GM23338 (cell line): ENCODE measurements around the gene PRDM8. TPM values are rescaled to one million over a fixed set of nuclear protein-coding genes. Genes with fewer than 3 reads are reported as not detected.

Source experiments
- ATAC-seq: fragments of 200-7000 bp; cut with Tn5 transposase; 3 replicates; pipeline ENCODE4 v1.9.1; 2020
- DNase-seq: peaks from one replicate; pipeline ENCODE4 v3.0.0-alpha.2; 2015; ENCODE audit warnings: low spot score
- H2AFZ ChIP-seq: fragments of 200-600 bp; sonication (generic); 2 replicates; pipeline ENCODE4 v1.8.0; 2016; ENCODE audit warnings: antibody characterized with exemption, mild to moderate bottlenecking, moderate library complexity
- H3F3A ChIP-seq: fragments of 200-600 bp; sonication (generic); replicated peaks from 2 replicates; pipeline ENCODE4 v1.8.0; 2017; ENCODE audit warnings: antibody characterized with exemption, mixed run types, low read depth
- H3K27ac ChIP-seq: fragments of 200-600 bp; sonication (generic); 2 replicates; pipeline ENCODE4 v1.6.1; 2016; ENCODE audit warnings: low read depth
- H3K27me3 ChIP-seq: fragments of 200-600 bp; sonication (generic); 2 replicates; pipeline ENCODE4 v1.8.0; 2016; ENCODE audit warnings: mild to moderate bottlenecking, mixed run types, moderate library complexity; ENCODE audit not compliant: insufficient read depth
- H3K36me3 ChIP-seq: fragments of 200-600 bp; sonication (generic); 2 replicates; pipeline ENCODE4 v1.8.0; 2016; ENCODE audit warnings: mild to moderate bottlenecking; ENCODE audit not compliant: insufficient read depth
- H3K4me1 ChIP-seq: fragments of 200-600 bp; sonication (generic); 2 replicates; pipeline ENCODE4 v1.8.0; 2016; ENCODE audit warnings: mild to moderate bottlenecking, moderate library complexity; ENCODE audit not compliant: insufficient read depth
- H3K4me2 ChIP-seq: fragments of 200-600 bp; sonication (generic); 2 replicates; pipeline ENCODE4 v1.7.1; 2017; ENCODE audit warnings: mixed run types
- H3K4me3 ChIP-seq: fragments of 200-600 bp; sonication (generic); 2 replicates; pipeline ENCODE4 v1.6.1; 2016; ENCODE audit warnings: mixed run types
- H3K79me2 ChIP-seq: fragments of 200-600 bp; sonication (generic); replicated peaks from 2 replicates; pipeline ENCODE4 v1.8.0; 2017; ENCODE audit warnings: mild to moderate bottlenecking; ENCODE audit not compliant: insufficient read depth
- H3K9me2 ChIP-seq: fragments of 200-600 bp; sonication (generic); 2 replicates; pipeline ENCODE4 v1.8.0; 2017; ENCODE audit not compliant: insufficient read depth
- H4K20me1 ChIP-seq: fragments of 200-600 bp; sonication (generic); replicated peaks from 2 replicates; pipeline ENCODE4 v1.8.0; 2017; ENCODE audit warnings: mild to moderate bottlenecking; ENCODE audit not compliant: insufficient read depth
- H3K27ac Mint-ChIP-seq: 2 replicates; pipeline ENCODE4 v1.8.0; 2020; ENCODE audit warnings: inconsistent platforms, mild to moderate bottlenecking, moderate library complexity, mixed read lengths
- H3K27me3 Mint-ChIP-seq: 3 replicates; pipeline ENCODE4 v1.8.0; 2022; ENCODE audit warnings: low read depth, mild to moderate bottlenecking, moderate library complexity, mixed read lengths, inconsistent platforms; ENCODE audit not compliant: insufficient read depth, poor library complexity
- H3K36me3 Mint-ChIP-seq: 3 replicates; pipeline ENCODE4 v1.8.0; 2021; ENCODE audit warnings: low read depth, mild to moderate bottlenecking, inconsistent platforms, moderate library complexity, mixed read lengths
- H3K4me1 Mint-ChIP-seq: 3 replicates; pipeline ENCODE4 v1.8.0; 2020; ENCODE audit warnings: mild to moderate bottlenecking, inconsistent platforms, mixed read lengths
- H3K4me3 Mint-ChIP-seq: 3 replicates; pipeline ENCODE4 v1.8.0; 2021; ENCODE audit warnings: moderate library complexity, mild to moderate bottlenecking, inconsistent platforms, mixed read lengths
- H3K9me3 Mint-ChIP-seq: 3 replicates; pipeline ENCODE4 v1.8.0; 2020; ENCODE audit warnings: moderate library complexity, mild to moderate bottlenecking, inconsistent platforms, mixed read lengths
- CREB1 ChIP-seq: fragments of 250-450 bp; sonication (Bioruptor Pico); IDR thresholded peaks from 2 replicates; pipeline ENCODE4 v1.5.0; 2020; ENCODE audit warnings: low read depth, mild to moderate bottlenecking, moderate library complexity
- EZH2 ChIP-seq: fragments of 200-600 bp; sonication (generic); IDR thresholded peaks from one replicate; pipeline ENCODE4 v1.8.0; 2017; ENCODE audit warnings: antibody characterized with exemption, mild to moderate bottlenecking, low read depth; ENCODE audit not compliant: unreplicated experiment
- JUNB ChIP-seq: IDR thresholded peaks from one replicate; pipeline ENCODE4 v1.6.1; 2016; ENCODE audit warnings: antibody characterized with exemption; ENCODE audit not compliant: unreplicated experiment
- NANOG ChIP-seq: IDR thresholded peaks from 2 replicates; pipeline ENCODE4 v1.6.1; 2016; ENCODE audit warnings: antibody characterized with exemption, borderline replicate concordance
- POLR2AphosphoS5 ChIP-seq: IDR thresholded peaks from 2 replicates; pipeline ENCODE4 v1.6.1; 2016; ENCODE audit warnings: antibody characterized with exemption, low read depth
- STAT1 ChIP-seq: IDR thresholded peaks from one replicate; pipeline ENCODE4 v1.6.1; 2016; ENCODE audit warnings: antibody characterized with exemption; ENCODE audit not compliant: unreplicated experiment
- ZNF114 ChIP-seq: fragments of 250-450 bp; sonication (Bioruptor Pico); IDR thresholded peaks from 2 replicates; pipeline ENCODE4 v1.5.0; 2020; ENCODE audit warnings: mild to moderate bottlenecking, moderate library complexity
- polyA plus RNA-seq: library from polyadenylated mRNA; unstranded; fragments of >200 nt; fragmentation: Nextera tagmentation; extraction: Ambion mirVana; gene quantifications from 2 replicates; pipeline ENCODE4 v1.2.1, GENCODE V29; 2016
- total RNA-seq: library from RNA; depleted of rRNA; stranded (reverse); fragments of >200 nt; shearing (Covaris generic); gene quantifications from 2 replicates; pipeline ENCODE4 v1.2.3, GENCODE V29; 2014
- TF ChIP-seq, protein P1 (sequence below), 2 experiments: fragments of 200-600 bp in 1 of 2; sonication (generic) in 1 of 2; conservative IDR thresholded peaks; 2 replicates each; pipeline versions ENCODE4 v1.5.1 to v1.6.1; 2016 to 2017; ENCODE audit warnings: antibody characterized with exemption in 2 of 2, low read depth in 2 of 2, mild to moderate bottlenecking in 2 of 2, moderate library complexity in 1 of 2
- TF ChIP-seq, protein P2 (sequence below): fragments of 250-450 bp; sonication (Bioruptor Pico); IDR thresholded peaks from 2 replicates; pipeline ENCODE4 v1.5.0; 2020; ENCODE audit warnings: mild to moderate bottlenecking, moderate library complexity
- TF ChIP-seq, protein P3 (sequence below): IDR thresholded peaks from 2 replicates; pipeline ENCODE4 v1.6.1; 2016; ENCODE audit warnings: antibody characterized with exemption
- TF ChIP-seq, protein P4 (sequence below): IDR thresholded peaks from one replicate; pipeline ENCODE4 v1.6.1; 2018; ENCODE audit warnings: antibody characterized with exemption; ENCODE audit not compliant: unreplicated experiment

PRDM8 gene
- total and polyA plus RNA-seq, 2 experiments from 2014 or later: 0.16 TPM; not detected in 1

DNA sequence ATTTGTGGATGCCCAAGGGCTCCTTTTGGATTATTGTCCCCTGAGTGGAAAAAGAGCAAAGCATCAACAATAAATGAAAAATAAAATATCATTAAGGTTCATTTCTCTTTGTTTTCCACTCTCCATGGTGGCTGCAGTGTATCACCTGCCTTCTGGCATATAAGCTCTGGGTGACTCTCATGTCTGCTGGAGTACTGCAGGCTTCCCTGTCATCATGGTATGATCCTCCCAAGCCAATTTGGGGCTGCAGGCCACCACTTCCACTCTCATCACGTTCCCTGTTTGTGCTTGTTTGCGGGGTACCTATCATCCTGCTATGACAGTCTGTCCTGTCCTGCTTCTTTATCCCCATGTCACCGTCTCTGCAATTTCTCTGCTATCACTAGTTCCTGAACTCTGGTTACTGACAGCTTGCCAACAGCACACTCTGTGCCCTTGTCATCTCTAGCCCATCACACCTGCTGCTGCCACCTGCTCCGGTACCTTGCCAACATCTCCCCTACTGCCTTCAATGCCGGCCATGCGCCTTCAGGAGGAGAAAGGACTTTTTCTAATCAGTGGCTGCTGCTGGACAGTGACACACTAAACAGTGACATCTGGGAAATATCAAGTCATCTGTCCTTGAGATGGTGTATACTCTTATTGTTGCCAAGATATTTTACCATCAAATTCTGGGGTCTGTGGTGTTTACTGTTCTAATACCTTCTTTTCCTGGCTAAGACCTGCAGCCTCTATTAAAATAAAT is 46.1 kb downstream of the PRDM8 start:
- Histone ChIP-seq H3K79me2 (no peaks in the 10 kb centered on the region), H4K20me1 (no peaks in the 10 kb centered on the region), H3K4me1 (no peaks in the 10 kb centered on the region), H3K27me3 (no peaks in the 10 kb centered on the region), H3K36me3 (no peaks in the 10 kb centered on the region), H3K27ac (no peak overlapping the region), H3K9me2 (no peaks in the 10 kb centered on the region), H3K4me2 (no peak overlapping the region), H3F3A (no peaks in the 10 kb centered on the region), H2AFZ (no peak overlapping the region; the same call in 1 of the 2 replicates), H3K4me3 (no peak overlapping the region)
- H3K4me3 Mint-ChIP-seq: no peak overlapping the region
- H3K9me3 Mint-ChIP-seq: no peaks in the 10 kb centered on the region
- peaks cover 7% of the 10 kb centered on the region for H3K27me3 Mint-ChIP-seq
- DNase-seq: no peak
- H3K4me1 Mint-ChIP-seq: no peaks in the 10 kb centered on the region
- TF ChIP-seq POLR2AphosphoS5 (no peak), STAT1 (no peak), ZNF114 (CRISPR knock-in tag) (no peak), EZH2 (no peak), NANOG (no peak), CREB1 (CRISPR knock-in tag) (no peak), JUNB (no peak)
- TF ChIP-seq, protein P1, sequence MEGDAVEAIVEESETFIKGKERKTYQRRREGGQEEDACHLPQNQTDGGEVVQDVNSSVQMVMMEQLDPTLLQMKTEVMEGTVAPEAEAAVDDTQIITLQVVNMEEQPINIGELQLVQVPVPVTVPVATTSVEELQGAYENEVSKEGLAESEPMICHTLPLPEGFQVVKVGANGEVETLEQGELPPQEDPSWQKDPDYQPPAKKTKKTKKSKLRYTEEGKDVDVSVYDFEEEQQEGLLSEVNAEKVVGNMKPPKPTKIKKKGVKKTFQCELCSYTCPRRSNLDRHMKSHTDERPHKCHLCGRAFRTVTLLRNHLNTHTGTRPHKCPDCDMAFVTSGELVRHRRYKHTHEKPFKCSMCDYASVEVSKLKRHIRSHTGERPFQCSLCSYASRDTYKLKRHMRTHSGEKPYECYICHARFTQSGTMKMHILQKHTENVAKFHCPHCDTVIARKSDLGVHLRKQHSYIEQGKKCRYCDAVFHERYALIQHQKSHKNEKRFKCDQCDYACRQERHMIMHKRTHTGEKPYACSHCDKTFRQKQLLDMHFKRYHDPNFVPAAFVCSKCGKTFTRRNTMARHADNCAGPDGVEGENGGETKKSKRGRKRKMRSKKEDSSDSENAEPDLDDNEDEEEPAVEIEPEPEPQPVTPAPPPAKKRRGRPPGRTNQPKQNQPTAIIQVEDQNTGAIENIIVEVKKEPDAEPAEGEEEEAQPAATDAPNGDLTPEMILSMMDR (conservative IDR thresholded peaks at IDR 0.05; ENCODE audit: low read depth in 2 of 2): no peak
- TF ChIP-seq, protein P2, sequence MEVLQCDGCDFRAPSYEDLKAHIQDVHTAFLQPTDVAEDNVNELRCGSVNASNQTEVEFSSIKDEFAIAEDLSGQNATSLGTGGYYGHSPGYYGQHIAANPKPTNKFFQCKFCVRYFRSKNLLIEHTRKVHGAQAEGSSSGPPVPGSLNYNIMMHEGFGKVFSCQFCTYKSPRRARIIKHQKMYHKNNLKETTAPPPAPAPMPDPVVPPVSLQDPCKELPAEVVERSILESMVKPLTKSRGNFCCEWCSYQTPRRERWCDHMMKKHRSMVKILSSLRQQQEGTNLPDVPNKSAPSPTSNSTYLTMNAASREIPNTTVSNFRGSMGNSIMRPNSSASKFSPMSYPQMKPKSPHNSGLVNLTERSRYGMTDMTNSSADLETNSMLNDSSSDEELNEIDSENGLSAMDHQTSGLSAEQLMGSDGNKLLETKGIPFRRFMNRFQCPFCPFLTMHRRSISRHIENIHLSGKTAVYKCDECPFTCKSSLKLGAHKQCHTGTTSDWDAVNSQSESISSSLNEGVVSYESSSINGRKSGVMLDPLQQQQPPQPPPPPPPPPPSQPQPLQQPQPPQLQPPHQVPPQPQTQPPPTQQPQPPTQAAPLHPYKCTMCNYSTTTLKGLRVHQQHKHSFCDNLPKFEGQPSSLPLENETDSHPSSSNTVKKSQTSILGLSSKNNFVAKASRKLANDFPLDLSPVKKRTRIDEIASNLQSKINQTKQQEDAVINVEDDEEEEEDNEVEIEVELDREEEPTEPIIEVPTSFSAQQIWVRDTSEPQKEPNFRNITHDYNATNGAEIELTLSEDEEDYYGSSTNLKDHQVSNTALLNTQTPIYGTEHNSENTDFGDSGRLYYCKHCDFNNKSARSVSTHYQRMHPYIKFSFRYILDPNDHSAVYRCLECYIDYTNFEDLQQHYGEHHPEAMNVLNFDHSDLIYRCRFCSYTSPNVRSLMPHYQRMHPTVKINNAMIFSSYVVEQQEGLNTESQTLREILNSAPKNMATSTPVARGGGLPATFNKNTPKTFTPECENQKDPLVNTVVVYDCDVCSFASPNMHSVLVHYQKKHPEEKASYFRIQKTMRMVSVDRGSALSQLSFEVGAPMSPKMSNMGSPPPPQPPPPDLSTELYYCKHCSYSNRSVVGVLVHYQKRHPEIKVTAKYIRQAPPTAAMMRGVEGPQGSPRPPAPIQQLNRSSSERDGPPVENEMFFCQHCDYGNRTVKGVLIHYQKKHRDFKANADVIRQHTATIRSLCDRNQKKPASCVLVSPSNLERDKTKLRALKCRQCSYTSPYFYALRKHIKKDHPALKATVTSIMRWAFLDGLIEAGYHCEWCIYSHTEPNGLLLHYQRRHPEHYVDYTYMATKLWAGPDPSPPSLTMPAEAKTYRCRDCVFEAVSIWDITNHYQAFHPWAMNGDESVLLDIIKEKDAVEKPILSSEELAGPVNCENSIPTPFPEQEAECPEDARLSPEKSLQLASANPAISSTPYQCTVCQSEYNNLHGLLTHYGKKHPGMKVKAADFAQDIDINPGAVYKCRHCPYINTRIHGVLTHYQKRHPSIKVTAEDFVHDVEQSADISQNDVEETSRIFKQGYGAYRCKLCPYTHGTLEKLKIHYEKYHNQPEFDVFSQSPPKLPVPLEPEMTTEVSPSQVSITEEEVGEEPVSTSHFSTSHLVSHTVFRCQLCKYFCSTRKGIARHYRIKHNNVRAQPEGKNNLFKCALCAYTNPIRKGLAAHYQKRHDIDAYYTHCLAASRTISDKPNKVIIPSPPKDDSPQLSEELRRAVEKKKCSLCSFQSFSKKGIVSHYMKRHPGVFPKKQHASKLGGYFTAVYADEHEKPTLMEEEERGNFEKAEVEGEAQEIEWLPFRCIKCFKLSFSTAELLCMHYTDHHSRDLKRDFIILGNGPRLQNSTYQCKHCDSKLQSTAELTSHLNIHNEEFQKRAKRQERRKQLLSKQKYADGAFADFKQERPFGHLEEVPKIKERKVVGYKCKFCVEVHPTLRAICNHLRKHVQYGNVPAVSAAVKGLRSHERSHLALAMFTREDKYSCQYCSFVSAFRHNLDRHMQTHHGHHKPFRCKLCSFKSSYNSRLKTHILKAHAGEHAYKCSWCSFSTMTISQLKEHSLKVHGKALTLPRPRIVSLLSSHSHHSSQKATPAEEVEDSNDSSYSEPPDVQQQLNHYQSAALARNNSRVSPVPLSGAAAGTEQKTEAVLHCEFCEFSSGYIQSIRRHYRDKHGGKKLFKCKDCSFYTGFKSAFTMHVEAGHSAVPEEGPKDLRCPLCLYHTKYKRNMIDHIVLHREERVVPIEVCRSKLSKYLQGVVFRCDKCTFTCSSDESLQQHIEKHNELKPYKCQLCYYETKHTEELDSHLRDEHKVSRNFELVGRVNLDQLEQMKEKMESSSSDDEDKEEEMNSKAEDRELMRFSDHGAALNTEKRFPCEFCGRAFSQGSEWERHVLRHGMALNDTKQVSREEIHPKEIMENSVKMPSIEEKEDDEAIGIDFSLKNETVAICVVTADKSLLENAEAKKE (CRISPR knock-in tag): no peak
- TF ChIP-seq, protein P3, sequence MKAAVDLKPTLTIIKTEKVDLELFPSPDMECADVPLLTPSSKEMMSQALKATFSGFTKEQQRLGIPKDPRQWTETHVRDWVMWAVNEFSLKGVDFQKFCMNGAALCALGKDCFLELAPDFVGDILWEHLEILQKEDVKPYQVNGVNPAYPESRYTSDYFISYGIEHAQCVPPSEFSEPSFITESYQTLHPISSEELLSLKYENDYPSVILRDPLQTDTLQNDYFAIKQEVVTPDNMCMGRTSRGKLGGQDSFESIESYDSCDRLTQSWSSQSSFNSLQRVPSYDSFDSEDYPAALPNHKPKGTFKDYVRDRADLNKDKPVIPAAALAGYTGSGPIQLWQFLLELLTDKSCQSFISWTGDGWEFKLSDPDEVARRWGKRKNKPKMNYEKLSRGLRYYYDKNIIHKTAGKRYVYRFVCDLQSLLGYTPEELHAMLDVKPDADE: no peak
- TF ChIP-seq, protein P4, sequence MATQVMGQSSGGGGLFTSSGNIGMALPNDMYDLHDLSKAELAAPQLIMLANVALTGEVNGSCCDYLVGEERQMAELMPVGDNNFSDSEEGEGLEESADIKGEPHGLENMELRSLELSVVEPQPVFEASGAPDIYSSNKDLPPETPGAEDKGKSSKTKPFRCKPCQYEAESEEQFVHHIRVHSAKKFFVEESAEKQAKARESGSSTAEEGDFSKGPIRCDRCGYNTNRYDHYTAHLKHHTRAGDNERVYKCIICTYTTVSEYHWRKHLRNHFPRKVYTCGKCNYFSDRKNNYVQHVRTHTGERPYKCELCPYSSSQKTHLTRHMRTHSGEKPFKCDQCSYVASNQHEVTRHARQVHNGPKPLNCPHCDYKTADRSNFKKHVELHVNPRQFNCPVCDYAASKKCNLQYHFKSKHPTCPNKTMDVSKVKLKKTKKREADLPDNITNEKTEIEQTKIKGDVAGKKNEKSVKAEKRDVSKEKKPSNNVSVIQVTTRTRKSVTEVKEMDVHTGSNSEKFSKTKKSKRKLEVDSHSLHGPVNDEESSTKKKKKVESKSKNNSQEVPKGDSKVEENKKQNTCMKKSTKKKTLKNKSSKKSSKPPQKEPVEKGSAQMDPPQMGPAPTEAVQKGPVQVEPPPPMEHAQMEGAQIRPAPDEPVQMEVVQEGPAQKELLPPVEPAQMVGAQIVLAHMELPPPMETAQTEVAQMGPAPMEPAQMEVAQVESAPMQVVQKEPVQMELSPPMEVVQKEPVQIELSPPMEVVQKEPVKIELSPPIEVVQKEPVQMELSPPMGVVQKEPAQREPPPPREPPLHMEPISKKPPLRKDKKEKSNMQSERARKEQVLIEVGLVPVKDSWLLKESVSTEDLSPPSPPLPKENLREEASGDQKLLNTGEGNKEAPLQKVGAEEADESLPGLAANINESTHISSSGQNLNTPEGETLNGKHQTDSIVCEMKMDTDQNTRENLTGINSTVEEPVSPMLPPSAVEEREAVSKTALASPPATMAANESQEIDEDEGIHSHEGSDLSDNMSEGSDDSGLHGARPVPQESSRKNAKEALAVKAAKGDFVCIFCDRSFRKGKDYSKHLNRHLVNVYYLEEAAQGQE: no peak
- no peaks in the 10 kb centered on the region for H3K36me3 Mint-ChIP-seq
- ATAC-seq: no peak
- H3K27ac Mint-ChIP-seq: no peak overlapping the region
